HG02938 (cell line): ENCODE measurements around the gene TMPRSS9.
"Not testable (repeated sequence)": the region's sequence is repeated elsewhere in the genome, so short reads cannot be mapped to it uniquely, and the experiment has no call there.

Experiments used
- ATAC-seq: cut with Tn5 transposase; IDR thresholded peaks from one replicate; pipeline ENCODE4 v1.9.1; 2021; ENCODE audit warnings: mild to moderate bottlenecking, moderate library complexity; ENCODE audit not compliant: unreplicated experiment

Gene TMPRSS9

DNA sequence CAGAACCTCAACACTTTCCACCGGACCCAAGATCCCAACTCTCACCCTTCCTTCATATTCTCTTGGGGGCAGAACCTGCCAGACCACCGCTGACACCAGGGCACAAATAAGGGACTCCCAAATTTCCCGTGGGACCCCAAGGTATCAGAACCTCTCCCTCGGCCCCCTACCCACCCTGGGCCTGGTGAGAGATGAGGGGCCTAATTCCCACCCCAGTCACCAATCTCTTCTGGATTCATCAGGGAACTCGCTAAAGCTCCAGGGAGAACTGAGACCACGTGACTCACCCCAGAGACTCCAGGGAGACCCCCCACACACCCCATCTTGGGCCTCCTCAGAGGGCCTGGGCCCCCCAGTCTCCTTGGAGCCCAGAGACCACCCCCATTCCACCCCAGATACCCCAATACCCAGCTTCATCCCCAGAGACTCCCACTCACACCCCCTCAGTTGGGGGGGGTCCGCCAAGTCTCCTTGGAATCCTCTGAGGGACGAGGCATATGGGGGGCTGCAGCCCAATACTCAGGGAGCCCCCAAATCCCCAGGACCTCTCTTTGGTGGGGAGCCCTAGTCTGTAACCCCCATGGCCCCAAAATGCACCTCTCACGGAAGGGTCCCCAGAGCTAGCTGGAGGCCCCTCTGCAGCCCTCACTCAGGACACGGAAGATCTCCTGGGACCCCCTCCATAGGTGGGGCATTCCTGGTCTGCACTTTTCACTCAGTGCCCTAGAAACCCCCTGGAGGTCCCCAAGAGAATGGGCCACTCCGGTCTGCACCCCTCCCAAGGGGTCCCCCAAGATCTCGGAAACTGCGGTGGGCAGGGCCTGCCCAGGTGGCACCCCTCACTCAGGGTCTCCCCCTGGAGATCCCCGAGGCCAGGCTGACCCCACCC, 95.1 kb downstream of the TMPRSS9 start:
- ATAC-seq: no peak

DNA sequence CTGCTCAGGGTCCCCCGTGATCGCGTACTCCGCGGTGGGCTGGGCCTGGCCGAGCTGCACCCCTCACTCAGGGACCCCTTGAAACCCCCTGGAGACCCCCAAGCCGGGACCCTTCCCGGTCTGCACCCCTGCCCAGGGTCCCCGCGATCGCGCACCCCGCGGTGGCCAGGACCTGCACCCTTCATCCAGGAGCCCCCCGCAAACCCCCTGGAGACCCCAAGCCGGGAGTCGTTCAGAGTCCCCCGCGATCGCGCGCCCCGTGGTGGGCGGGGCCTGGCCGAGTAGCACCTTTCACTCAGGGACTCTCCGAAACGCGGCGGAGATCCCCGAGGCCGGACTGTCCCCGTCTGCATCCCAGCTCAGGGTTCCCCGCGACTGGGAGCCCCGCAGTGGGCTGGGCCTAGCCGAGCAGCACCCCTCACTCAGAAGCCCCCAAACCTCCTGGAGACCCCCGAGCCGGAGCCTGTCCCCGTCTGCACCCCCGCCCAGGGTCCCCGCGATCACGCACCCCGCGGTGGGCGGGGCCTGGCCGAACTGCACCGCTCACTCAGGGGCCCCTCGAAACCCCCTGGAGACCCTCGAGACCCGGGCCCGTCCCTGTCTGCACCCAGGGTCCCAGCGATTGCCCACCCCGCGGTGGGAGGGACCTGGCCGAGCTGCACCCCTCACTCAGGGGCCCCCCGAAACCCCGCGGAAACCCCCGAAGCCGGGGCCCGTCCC, 95.9 kb downstream of the TMPRSS9 start:
- peak; percentile 8 for ATAC-seq

DNA sequence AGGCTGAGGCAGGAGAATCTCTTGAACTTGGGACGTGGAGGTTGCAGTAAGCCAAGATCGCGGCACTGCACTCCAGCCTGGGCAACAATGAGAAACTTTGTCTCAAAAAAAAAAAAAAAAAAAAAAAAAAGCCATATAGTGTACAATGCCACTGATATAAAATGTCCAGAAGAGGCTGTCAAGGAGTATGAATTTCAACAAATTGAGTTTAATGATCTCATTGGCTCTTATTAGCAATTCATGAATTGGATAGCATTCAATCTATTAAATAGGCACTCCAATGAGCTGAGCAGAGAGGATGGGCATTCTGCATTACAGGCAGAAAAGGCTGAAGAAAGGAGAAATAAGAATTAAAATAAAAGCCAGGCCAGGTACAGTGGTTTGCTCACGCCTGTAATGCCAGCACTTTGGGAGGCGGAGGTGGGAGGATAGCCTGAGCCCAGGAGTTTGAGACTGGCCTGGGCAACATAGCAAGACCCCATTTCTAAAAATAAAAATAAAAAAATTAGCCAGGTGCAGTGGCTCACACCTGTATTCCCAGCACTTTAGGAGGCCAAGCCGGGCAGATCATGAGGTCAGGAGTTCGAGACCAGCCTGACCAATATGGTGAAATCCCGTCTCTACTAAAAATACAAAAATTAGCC, 97.5 kb downstream of the TMPRSS9 start:
- ATAC-seq: no peak

DNA sequence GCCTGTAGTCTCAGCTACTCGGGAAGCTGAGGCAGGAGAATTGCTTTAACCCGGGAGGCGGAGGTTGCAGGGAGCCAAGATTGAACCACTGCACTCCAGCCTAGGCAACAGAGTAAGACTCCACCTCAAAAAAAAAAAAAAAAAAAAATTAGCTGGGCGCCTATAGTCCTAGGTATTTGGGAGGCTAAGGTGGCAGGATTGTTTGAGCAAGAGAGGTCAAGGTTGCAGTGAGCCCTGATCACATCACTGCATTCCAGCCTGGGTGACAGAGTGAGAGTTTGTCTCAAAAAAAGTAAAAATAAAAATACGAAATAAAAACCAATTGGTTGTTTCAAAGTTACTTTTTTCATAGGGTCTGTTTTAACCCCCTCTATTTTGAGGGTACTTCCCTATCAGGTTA, 98.0 kb downstream of the TMPRSS9 start:
- ATAC-seq: no peak

DNA sequence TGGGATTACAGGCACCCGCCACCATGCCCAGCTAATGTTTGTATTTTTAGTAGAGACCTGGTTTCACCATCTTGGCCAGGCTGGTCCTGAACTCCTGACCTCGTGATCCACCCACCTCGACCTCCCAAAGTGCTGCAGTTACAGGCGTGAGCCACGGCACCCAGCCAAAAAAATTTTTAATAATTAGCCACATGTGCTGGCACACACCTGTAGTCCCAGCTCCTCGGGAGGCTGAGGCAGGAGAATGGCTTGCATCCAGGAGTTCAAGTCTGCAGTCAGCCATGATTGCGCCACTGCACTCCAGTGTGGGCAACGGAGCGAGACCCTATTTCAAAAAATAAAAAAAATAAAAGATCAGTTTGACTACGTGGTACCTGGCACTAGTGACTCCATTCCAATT, 98.7 kb downstream of the TMPRSS9 start:
- ATAC-seq: not testable (repeated sequence)

DNA sequence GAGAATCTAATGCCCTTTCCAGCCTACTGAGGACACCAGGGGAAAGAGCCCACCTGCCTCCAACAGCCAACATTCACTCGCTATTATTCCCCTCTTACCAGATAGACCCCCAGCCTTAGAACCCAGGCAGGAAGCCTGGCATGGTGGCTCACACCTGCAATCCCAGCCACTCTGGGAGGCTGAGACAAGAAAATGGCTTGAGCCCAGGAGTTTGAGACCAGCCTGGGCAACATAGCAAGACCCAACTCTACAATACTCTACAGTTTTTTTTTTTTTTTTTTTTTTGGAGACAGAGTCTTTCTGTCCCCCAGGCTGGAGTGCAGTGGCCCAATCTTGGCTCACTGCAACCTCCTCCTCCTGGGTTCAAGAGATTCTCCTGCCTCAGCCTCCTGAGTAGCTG, 100.2 kb downstream of the TMPRSS9 start:
- no peak for ATAC-seq

DNA sequence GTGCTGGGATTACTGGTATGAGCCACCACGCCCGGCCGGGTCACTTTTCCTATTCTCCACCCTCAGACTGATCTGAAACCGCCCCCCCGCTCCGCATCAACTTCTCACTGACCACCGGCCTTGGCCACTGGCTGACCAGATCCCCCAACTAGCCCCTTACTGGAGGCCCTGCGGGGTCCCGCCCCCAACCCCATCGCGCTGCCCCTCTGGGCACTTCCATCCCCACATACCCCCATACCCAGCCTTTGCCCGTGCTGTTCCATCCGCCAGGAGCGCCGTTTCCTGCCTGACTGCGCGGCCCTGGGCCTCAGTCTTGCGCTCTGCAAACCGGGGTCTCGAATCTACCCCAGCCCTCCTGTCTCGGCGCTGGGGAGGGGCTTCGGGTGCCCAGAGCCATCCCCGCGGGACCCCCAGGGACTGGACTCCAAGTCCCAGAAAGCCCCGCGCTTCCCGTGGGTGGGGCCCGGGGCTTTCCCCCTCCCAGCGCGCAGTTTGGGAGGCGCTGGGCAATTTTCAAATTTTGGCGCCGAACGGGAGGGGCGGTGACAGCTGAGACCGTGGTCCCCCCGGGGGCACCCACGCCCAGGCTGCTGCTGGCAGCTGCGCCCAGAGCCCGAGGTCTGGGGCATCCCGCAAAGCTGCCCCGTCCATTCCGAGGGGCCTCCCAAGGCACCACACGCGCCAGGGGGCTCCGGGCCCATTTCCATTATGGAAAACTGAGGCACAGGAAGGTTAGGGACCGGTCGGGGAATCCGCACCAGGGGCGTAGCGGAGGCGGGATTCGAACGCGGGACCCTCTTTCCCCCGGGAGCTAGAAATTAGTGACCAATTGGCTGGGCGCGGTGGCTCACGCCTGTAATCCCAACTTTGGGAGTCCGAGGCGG, 101.9 kb downstream of the TMPRSS9 start:
- no peak for ATAC-seq

DNA sequence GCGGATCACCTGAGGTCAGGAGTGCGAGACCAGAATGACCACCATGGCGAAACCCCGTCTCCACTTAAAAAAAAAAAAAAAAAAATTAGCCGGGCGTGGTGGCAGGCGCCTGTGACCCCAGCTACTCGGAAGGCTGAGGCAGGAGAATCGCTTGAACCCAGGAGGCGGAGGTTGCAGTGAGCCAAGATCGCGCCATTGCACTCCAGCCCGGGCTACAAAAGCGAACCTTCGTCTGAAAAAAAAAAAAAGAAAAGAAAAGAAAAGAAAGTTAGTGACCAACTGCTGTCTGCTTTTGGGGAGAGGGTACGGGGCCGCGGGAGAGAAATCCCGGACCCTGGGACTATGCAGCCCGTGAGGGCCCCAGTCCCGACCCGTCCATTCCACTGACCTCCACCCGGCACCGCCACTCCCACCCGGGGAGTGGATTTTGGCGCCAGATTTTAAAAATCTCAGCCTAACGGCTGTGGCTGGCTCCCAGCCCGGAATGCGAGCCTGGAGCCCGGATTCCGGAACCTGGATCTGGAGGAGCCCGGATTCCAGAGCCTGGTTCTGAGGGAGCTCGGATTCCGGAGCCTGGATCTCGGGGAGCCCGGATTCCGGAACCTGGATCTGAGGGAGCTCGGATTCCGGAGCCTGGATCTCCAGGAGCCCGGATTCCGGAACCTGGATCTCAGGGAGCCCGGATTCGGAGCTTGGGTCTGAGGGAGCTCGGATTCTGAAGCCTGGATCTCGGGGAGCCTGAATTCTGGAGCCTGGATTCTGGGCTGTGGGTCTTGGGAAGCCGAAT, 102.8 kb downstream of the TMPRSS9 start:
- no peak for ATAC-seq

DNA sequence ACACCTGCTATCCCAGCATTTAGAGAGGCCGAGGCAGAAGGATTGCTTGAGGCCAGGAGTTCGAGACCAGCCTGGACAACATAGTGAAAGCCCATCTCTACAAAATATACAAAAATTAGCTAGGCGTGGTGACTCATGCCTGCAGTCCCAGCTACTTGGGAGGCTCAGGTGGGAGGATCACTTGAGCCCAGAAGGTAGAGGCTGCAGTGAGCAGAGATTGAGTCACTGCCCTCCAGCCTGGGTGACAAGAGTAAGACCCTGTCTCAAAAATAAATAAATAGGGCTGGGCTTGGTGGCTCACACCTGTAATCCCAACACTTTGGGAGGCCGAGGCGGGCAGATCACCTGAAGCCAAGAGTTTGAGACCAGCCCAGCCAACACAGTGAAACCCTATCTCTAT, 103.6 kb downstream of the TMPRSS9 start:
- not testable (repeated sequence) for ATAC-seq

DNA sequence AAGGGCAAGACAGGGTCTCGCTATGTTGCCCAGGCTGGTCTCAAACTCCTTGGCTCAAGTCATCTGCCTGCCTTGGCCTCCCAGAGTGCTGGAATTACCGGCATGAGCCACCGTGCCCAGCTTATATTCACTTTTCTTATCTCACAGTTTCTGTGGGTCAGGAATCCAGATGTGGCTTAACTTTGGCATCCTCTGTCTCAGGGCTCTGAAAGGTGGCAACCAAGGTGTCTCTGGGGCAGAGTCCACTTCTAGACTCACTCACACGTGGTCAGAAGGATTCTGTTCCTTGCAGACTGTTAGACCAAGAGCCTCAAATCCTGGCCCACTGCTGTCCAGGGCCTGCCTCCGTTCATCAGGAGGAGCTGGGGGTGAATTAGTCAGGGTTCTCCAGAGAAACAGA, 104.3 kb downstream of the TMPRSS9 start:
- ATAC-seq: no peak

DNA sequence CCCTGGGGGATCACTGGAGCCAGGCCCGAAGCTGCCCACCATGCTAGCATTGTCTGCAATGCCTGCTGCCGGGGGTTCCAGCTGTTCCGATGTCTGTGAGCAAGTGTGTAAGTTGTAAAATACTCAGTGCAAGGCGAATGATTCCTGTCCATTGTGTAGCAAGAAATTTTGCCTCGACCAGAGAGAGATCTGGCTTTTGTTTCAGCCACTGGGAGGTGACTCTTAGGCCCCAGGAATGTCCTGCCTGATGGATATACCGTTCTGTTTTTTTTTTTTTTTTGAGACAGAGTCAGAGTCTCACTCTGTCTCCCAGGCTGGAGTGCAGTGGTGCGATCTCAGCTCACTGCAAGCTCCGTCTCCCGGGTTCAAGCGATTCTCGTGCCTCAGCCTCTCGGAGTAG, 108.5 kb downstream of the TMPRSS9 start:
- ATAC-seq: no peak

DNA sequence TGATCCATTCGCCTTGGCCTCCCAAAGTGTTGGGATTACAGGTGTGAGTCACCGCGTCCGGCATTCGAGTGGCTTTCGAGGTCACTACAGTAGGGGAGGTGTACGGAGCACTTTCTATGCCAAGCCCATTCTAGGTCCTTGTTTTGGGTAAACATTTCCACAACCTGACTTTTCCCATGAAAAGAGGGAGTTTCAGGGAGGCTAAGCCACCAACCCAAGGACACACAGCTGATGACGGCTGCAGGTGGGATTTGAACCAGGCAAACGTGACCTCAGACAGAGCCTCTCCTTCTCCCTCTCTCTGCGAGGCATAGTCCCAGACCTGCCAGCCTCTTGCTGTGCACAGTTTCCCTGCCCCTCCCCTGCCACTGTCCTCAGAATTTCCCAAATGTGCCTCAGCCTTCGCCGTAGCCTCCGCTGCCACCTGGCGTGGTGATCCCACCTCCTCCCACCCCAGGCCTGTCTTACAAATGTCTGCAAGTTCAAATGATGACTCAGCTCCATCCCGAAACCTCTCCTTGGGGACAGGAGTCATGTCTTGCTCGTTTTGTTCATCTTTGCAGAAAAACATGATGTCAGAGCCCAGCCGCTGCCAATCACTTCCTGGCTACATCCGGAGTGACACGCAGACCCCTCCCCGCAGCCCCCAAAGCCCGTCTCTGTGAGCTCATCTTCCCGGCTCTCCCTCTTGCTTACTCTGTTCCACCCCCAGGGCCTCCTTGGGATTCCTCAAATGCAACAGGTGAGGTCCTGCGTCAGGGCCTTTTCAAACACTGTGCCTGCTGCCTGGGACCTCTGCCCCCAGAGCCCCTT, 109.2 kb downstream of the TMPRSS9 start:
- no peak for ATAC-seq

DNA sequence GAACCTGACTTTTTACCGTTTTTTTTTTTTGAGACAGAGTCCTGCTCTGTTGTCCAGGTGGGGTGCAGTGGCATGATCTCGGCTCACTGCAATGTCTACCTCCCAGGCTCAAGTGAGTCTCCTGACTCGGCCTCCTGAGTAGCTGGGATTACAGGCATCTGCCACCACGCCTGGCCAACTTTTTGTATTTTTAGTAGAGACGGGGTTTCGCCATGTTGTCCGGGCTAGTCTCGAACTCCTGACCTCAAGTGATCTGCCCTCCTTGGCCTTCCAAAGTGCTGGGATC, 109.8 kb downstream of the TMPRSS9 start:
- ATAC-seq: not testable (repeated sequence)

DNA sequence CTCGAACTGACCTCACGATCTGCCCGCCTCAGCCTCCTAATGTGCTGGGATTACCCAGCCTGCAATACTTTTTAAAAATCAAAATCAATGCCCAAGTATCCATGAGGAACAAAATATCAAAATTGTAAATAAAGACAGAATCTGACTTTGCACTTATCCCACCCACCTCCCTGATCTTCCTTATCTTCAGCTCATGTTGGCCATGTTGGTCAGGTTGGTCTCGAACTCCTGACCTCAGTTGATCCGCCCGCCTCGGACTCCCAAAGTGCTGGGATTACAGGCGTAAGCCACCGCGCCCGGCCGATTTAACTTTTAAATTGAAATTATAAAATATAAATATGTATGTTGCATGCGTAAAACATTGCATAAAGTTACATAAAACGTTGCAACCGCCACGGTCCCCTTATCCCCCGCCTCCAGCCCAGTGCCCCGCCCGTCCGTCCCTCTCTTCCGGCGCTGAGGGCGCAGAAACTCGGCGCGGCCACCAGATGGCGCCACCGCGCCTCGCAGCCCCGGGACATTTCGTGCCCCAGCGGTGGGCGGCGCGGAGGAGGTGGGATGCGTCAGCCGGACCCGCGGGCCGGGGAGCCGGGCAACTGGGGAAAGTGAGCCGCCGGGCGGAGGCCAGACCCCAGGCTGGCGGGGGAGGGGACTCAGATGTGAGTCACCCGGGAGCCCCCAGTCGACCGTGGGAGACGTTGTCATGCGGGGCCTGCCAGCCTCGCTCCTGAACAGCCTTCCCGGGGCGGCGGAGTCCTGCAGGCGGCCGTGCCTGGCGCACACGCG, 114.4 kb downstream of the TMPRSS9 start:
- no peak for ATAC-seq

DNA sequence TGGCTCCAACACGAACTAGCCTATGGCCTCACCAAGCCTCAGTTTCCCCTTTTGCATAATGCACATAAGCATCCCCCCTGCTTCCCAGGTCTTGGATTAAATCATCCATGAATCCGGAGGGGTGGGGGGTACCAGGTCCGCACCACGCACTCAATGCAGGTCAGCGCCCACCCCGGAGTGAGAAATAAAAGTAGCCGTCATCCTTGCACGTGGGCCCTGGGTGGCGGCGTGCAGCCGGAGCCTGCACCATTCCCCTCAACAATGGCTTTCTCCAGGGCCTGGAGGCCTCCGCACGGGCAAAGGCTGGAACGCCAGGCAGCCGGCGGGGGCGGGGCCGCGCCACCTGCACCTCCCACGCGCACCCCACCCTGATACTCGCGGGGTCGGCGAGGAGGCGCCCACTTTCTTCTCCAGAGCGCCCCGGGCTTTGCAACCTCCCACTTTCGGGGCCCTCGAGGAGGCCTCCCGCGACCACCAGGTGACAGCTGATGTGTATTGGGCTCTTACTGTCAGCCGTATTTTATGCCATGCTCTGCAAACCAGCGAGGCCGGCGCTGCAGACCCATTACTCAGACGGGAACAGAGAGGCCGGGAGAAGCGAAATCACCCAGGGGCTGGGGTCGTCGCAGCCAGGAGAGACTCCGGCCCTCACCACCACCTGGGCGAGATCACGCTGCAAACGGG, 115.1 kb downstream of the TMPRSS9 start:
- no peak for ATAC-seq
